WTC11 (cell line): ENCODE measurements around the gene CCDC172. TPM values are rescaled to one million over a fixed set of nuclear protein-coding genes. Genes with fewer than 3 reads are reported as not detected.

Experiments
- ATAC-seq: fragments of 200-7000 bp; cut with Tn5 transposase; 2 replicates; pipeline ENCODE4 v1.10.0; 2021; ENCODE audit warnings: mild to moderate bottlenecking, moderate library complexity
- CTCF ChIA-PET: fragments of 300-600 bp; sonication (Branson Sonifier 250); formaldehyde crosslinking; loops from one replicate; lab custom pipeline; 2021; ENCODE audit warnings: antibody characterized with exemption; lab: Charles Lee
- POLR2A ChIA-PET: fragments of 350-600 bp; sonication (Branson Sonifier 250); formaldehyde crosslinking; loops from one replicate; lab custom pipeline; 2021; ENCODE audit warnings: antibody characterized with exemption; lab: Charles Lee
- DNase-seq: peaks from one replicate; pipeline ENCODE4 v3.0.0; 2021; ENCODE audit warnings: low spot score
- H3K27ac Mint-ChIP-seq: 2 replicates; pipeline ENCODE4 v1.8.0; 2021; ENCODE audit warnings: mixed read lengths
- H3K27me3 Mint-ChIP-seq: 2 replicates; pipeline ENCODE4 v1.8.0; 2021; ENCODE audit warnings: low read depth, mild to moderate bottlenecking, moderate library complexity, mixed read lengths
- H3K36me3 Mint-ChIP-seq: 2 replicates; pipeline ENCODE4 v1.8.0; 2021; ENCODE audit warnings: mixed read lengths
- H3K4me1 Mint-ChIP-seq: 2 replicates; pipeline ENCODE4 v1.8.0; 2022; ENCODE audit warnings: mixed read lengths
- H3K4me3 Mint-ChIP-seq: 2 replicates; pipeline ENCODE4 v1.8.0; 2021; ENCODE audit warnings: mild to moderate bottlenecking, moderate library complexity, mixed read lengths
- H3K9me3 Mint-ChIP-seq: 2 replicates; pipeline ENCODE4 v1.8.0; 2021; ENCODE audit warnings: mixed read lengths
- CTCF ChIP-seq: fragments of 200-600 bp; IDR thresholded peaks from 2 replicates; pipeline ENCODE4 v1.8.0; 2022; ENCODE audit warnings: antibody characterized with exemption
- E2F1 ChIP-seq: sonication (generic); formaldehyde crosslinking; IDR thresholded peaks from 2 replicates; pipeline ENCODE4 v1.8.0; 2022; ENCODE audit warnings: mild to moderate bottlenecking, missing genetic modification reagents
- MAX ChIP-seq: sonication (generic); formaldehyde crosslinking; IDR thresholded peaks from 2 replicates; pipeline ENCODE4 v1.8.0; 2022; ENCODE audit warnings: mild to moderate bottlenecking, missing genetic modification reagents
- SMAD4 ChIP-seq: sonication (generic); formaldehyde crosslinking; IDR thresholded peaks from 2 replicates; pipeline ENCODE4 v1.8.0; 2022; ENCODE audit warnings: mild to moderate bottlenecking, missing genetic modification reagents
- TEAD4 ChIP-seq: sonication (generic); formaldehyde crosslinking; IDR thresholded peaks from 2 replicates; pipeline ENCODE4 v1.8.0; 2022; ENCODE audit warnings: mild to moderate bottlenecking, missing genetic modification reagents
- TP53 ChIP-seq: sonication (generic); formaldehyde crosslinking; IDR thresholded peaks from 2 replicates; pipeline ENCODE4 v1.8.1; 2023; ENCODE audit warnings: mild to moderate bottlenecking, missing genetic modification reagents
- ZNF219 ChIP-seq: sonication (generic); formaldehyde crosslinking; IDR thresholded peaks from 2 replicates; pipeline ENCODE4 v1.8.0; 2023; ENCODE audit warnings: missing genetic modification reagents, mild to moderate bottlenecking, borderline replicate concordance
- ZNF425 ChIP-seq: fragments of 250-450 bp; sonication (Bioruptor Pico); conservative IDR thresholded peaks from 2 replicates; pipeline ENCODE4 v1.9.0; 2021; ENCODE audit warnings: mild to moderate bottlenecking
- ZNF532 ChIP-seq: fragments of 250-450 bp; sonication (Bioruptor Pico); IDR thresholded peaks from 2 replicates; pipeline ENCODE4 v1.9.0; 2021; ENCODE audit warnings: mild to moderate bottlenecking, borderline replicate concordance
- total RNA-seq: library from RNA; stranded (reverse); gene quantifications from 3 replicates; pipeline ENCODE4 v1.2.3, GENCODE V29; 2021

Gene CCDC172
- total RNA-seq, 1 experiment from 2014 or later, result 2.0 TPM

GRCh38 chr10:116306847-116307246 lies 17.4 kb upstream of the CCDC172 start:
- no peaks in the 10 kb centered on the region for H3K36me3 Mint-ChIP-seq
- H3K9me3 Mint-ChIP-seq, result peaks cover 10% of the 10 kb centered on the region
- H3K4me1 Mint-ChIP-seq, result no peaks in the 10 kb centered on the region
- ATAC-seq (no peak), DNase-seq (no peak)
- H3K27me3 Mint-ChIP-seq, result no peaks in the 10 kb centered on the region
- H3K4me3 Mint-ChIP-seq, result no peak overlapping the region
- ChIA-PET CTCF (no interaction called here), POLR2A (no interaction called here)
- TF ChIP-seq ZNF532 (CRISPR knock-in tag) (no peak), TP53 (no peak), ZNF425 (CRISPR knock-in tag) (no peak), SMAD4 (CRISPR knock-in tag) (no peak)
- H3K27ac Mint-ChIP-seq, result no peak overlapping the region

GRCh38 chr10:116307455-116307854 lies 16.8 kb upstream of the CCDC172 start:
- POLR2A ChIA-PET, result no interaction called here

More at GRCh38 chr10:116307455-116307854, 16.8 kb upstream of the CCDC172 start:
- Mint-ChIP-seq H3K4me1 (no peaks in the 10 kb centered on the region), H3K27ac (no peak overlapping the region), H3K27me3 (no peaks in the 10 kb centered on the region), H3K36me3 (no peaks in the 10 kb centered on the region), H3K9me3 (peaks cover 10% of the 10 kb centered on the region), H3K4me3 (no peak overlapping the region)
- ATAC-seq (no peak), DNase-seq (no peak)
- TF ChIP-seq MAX (CRISPR knock-in tag) (no peak), CTCF (no peak), E2F1 (no peak), TP53 (no peak), TEAD4 (CRISPR knock-in tag) (no peak), ZNF219 (CRISPR knock-in tag) (no peak)
- CTCF ChIA-PET, result no interaction called here
